Measurements from ENCODE around the gene DNM3.
"Not testable (repeated sequence)": the region's sequence is repeated elsewhere in the genome, so short reads cannot be mapped to it uniquely, and the experiment has no call there.

Gene DNM3

GRCh38 chr1:172405912-172406311, 564.6 kb downstream of the DNM3 start:
- no peak for DNase-seq

- DNase-seq: no peak
These were observed 565.7 kb downstream of the DNM3 start for GRCh38 chr1:172406968-172407367.

DNA sequence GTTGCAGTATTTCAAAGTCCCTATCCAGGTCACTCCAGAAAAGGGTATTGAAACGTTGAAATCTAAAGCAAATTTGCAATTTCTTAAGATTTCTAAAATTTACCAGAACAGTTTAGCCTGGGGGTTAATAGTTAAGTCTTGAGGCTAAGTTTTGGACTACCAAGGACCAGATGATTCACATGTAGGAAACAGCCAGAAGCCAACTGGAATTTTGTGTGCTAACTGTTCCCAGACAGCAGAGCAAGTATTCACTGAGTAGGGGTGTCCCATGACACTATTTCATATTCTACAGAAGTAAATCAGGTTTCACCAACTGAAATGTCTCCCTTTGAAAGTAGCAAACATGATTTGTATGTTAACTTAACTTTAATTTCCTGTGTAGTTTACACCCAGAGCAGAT, 567.7 kb downstream of the DNM3 start:
- no peak for DNase-seq

DNA sequence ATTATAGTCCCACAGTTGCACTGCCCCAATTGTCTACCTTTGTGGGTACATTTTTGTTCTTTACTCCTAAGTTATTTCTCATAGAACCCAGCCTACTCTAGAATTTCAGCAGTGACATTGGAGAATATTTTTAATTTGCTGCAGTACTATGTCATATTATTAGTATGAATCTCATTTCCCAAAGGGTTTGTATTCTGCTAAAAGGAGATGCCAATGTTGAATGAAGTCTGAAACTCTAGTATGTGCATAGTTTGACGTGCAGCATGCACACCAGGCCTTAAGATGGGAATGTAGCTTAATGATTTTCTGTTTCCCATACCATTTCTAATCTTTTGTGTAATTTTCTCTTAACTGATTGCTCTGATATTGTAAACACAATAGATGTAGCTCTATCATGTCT, 568.7 kb downstream of the DNM3 start:
- no peak for DNase-seq

DNA sequence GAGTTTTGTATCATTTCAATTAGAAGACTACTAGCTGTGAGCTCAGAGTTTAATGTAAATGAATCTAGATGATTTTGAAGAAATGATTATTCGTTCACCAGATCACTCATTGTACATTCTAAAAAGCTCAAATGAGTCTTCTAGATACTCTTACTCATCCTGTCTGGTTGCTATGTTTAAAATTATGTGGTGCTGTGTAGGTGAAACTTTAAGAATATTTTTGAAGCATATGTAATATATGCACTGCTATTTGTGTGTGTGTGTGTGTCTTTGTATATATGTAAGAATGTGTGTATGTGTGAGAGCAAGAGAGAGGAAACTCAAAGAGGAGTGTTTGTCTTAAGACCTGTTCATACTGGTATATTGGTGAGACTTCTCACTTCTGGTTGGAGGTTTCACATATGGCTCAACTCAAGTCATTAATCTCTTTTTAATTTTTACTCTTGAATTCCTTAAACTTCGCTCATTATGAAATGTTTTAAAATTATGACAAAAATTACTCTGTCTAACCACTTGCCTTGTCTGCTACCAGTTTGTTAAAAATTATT, 570.6 kb downstream of the DNM3 start:
- DNase-seq: no peak

- DNase-seq: no peak
These were observed 573.0 kb downstream of the DNM3 start for GRCh38 chr1:172414331-172414730.

- no peak for DNase-seq
These were observed 575.3 kb downstream of the DNM3 start for GRCh38 chr1:172416496-172417035.

DNA sequence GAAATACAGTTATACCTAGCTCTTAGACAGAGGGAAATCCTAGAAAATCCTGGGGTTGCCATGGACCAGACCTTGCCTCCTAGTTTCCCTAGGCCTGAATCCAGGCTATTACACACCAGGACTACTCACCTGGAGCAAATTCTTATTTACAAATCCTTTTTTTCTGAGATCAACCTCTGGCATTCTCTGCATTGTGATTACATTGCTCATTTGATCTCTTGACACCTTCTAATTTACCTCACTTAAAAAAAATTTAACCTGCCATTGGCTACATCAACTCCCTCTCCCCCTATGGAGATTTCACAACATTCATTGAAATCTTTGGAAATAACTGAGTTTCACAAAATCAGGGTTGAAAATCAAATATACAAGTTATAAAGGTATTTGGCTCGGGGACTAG, 576.3 kb downstream of the DNM3 start:
- DNase-seq: no peak

GRCh38 chr1:172420385-172420784, 579.1 kb downstream of the DNM3 start, which contains the start of gene C1orf105:
Gene C1orf105 (plus strand): TSS chr1:172420685. CDS start chr1:172420886, 201 bp downstream.
- DNase-seq: no peak

GRCh38 chr1:172421974-172422604, 580.8 kb downstream of the DNM3 start:
- no peak for DNase-seq

GRCh38 chr1:172423336-172423735, 582.0 kb downstream of the DNM3 start:
- no peak for DNase-seq

- no peak for DNase-seq
These were observed 584.0 kb downstream of the DNM3 start for GRCh38 chr1:172425339-172425738.

GRCh38 chr1:172427191-172427590, 585.9 kb downstream of the DNM3 start:
- DNase-seq: no peak

GRCh38 chr1:172429331-172430127, 588.2 kb downstream of the DNM3 start:
- no peak for DNase-seq

DNA sequence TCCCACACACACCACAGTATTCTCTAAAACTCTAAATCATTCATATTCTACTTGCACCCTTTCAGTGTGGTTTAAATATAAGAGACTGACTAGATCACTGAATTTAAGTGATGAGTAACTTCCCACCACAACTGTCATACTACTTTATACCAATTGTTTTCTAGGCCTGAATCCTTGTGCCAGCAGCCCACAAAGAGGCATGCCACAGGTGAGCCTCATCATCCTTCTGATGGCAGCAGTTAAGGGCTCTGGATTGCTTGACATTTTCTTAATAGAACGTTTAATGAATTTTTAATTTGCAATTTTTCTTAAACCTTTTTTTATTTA, 588.8 kb downstream of the DNM3 start:
- DNase-seq: no peak

- DNase-seq: no peak
These were observed 589.9 kb downstream of the DNM3 start for GRCh38 chr1:172431204-172431603.

DNA sequence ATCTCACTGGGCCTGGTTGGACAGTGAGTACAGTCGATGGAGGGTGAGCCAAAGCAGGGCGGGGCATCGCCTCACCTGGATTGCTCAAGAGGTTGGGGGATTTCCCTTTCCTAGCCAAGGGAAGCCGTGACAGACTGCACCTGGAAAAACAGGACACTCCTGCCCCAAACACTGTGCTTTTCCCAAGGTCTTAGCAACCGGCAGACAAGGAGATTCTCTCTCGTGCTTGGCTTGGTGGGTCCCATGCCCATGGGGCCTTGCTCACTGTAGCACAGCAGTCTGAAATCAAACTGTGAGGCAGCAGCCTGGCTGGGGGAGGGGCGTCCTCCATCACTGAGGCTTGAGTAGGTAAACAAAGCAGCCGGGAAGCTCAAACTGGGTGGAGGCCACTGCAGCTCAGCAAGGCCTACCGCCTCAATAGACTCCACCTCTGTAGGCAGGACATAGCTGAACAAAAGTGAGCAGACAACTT, 590.5 kb downstream of the DNM3 start:
- no peak for DNase-seq

DNA sequence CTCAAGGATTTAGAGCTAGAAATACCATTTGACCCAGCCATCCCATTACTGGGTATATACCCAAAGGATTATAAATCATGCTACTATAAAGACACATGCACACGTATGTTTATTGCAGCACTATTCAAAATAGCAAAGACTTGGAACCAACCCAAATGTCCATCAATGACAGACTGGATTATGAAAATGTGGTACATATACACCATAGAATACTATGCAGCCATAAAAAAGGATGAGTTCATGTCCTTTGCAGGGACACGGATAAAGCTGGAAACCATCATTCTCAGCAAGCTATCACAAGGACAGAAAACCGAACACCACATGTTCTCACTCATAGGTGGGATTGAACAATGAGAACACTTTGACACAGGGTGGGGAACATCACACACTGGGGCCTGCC, 595.9 kb downstream of the DNM3 start:
- not testable (repeated sequence) for DNase-seq

DNA sequence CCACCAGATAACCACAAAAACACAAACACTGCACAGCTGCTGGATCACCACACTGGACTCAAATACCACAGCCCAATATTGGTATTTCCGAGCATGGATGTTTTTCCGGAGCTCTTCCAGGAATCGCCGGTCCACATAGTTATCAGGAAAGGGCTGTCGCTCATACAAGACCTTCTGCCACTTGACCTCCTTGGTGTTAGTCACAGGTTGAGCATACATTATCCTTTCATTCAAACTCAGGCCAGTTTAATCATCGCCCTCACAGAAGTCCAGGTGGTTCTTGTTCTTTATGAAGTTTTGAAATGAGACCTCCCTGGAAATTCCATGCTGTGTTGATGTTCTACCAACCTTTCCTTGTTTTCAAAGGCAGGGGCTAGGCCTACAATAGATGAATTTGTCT, 601.1 kb downstream of the DNM3 start:
- no peak for DNase-seq

GRCh38 chr1:172442843-172443565, 601.7 kb downstream of the DNM3 start:
- no peak for DNase-seq

DNA sequence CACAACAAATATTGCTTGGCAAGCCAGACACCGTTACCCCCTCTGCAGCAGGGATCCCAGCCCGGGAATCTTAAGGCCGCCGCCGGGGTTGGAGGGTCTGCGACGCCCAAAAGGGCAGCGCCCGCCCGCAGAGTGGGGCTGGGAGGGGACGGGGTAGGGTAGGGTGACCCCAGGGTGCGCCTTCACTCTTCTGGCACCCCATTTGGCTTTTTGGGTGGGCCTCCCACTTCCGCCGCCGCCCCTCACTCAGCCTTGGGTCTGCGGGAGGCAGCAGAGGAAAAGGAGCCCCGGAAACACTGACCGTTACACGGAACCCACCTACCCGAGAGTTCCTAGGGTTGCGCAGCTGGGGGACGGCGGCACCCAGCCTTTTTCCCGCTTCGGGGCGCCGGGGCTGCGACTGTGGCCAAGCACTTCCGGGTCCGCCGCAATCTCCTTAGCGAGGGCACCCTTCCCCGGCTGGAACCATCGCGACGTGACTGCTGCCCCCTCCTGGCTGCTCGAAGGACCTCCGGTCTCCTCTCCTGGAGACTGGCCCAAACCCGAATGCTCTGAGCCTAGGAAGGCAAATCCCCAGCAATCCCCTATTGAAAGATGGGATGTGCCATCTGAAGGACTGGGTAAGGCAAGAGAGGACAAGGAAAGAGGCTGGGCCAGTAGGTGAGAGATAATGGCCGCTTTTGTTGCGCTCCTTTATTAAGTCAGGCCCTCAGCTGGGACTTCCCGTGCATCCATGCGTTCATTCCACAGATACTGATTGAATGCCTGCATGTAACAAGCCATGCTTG, 602.6 kb downstream of the DNM3 start, which contains the start of gene PIGC:
PIGC (minus strand) TSS at position 404 of the 788 bp plus-strand sequence. CDS start 1,447 bp downstream, outside the sequence.
- DNase-seq: peak; percentile 85

GRCh38 chr1:172446547-172446946, 605.2 kb downstream of the DNM3 start:
- no peak for DNase-seq

All from activated CD4-positive, alpha-beta T cell treated with anti-CD3 and anti-CD28 coated beads for 1 hour (primary cell).